GM12801 (cell line): ENCODE measurements around the gene TMIGD2.

ENCODE experiments used
- CTCF ChIP-seq: IDR thresholded peaks from one replicate; pipeline ENCODE4 v1.5.1; 2011; ENCODE audit warnings: control low read depth; ENCODE audit not compliant: insufficient read length; ENCODE audit errors: extremely low read depth

The TMIGD2 gene

GRCh38 chr19:4328243-4328990, 26.2 kb upstream of the TMIGD2 start:
- no peak for TF ChIP-seq CTCF

GRCh38 chr19:4327877-4328242, 25.7 kb upstream of the TMIGD2 start:
- no peak for TF ChIP-seq CTCF

GRCh38 chr19:4327252-4327876, 25.2 kb upstream of the TMIGD2 start:
- no peak for TF ChIP-seq CTCF

GRCh38 chr19:4326837-4327251, 24.7 kb upstream of the TMIGD2 start:
- no peak for TF ChIP-seq CTCF

GRCh38 chr19:4326215-4326836, 24.1 kb upstream of the TMIGD2 start:
- TF ChIP-seq CTCF: no peak

GRCh38 chr19:4324228-4324627, 22.0 kb upstream of the TMIGD2 start:
- TF ChIP-seq CTCF: no peak

GRCh38 chr19:4323692-4324091, 21.5 kb upstream of the TMIGD2 start:
- TF ChIP-seq CTCF: no peak
